Uterus (tissue), 2 donors: ENCODE data around the gene HOXD1.

ENCODE experiments used
- POLR2A ChIP-seq, 2 donors: fragments of 450-650 bp; IDR thresholded peaks; one replicate each; pipeline ENCODE4 v1.6.1; 2016; ENCODE audit warnings: antibody characterized with exemption in 2 of 2, mild to moderate bottlenecking in 1 of 2, moderate library complexity in 1 of 2
- TF ChIP-seq, protein P1 (sequence below), 4 experiments: fragments of 200-600 bp in 2 of 4; fragments of 450-650 bp in 2 of 4; sonication (generic) in 2 of 4; IDR thresholded peaks; one replicate each; pipeline ENCODE4 v1.5.1; 2016 to 2019; ENCODE audit warnings: antibody characterized with exemption in 4 of 4, mild to moderate bottlenecking in 2 of 4, moderate library complexity in 1 of 4

DNA sequence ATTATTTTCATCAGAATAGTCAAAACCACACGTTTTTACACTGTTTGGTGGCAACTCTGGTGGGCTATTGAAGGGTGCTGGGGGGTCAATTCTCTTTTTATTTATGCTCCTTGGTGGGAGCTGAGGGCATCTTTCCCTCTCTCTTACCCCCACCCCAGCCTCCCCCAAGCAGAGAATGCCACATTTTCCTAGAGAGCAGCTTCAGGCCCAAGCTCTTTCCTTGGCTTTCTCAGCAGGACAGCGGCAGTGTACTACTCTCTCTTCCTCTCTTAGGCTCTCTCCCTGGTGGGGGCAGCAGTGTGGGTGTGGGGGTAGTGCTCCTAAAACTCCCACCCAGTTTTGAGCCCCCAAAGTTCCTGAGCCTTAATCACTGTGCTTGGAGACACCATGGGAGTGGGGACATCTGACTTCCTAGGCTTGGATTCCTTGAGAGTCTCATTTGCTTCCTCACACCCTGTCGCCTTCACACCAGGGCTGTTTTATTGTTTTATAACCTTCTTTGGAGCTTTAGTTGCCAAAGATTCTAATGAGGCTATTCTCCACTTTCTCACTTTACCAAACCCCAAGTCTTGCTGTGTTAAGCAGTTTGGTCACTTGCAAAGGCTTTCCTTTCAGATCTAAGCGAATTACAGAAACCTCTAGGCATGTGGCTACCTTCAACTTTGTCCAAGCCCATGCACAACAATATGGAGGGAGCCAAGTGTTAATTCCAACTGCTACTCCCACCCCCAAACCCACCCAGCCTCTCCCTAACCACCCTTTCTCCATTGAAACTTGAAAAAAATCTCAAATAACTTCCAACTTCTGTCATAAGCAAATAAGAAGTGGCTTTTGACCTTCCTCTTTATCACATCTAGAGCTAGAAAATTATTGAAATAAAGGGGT is 43.1 kb upstream of the HOXD1 start:
- TF ChIP-seq, protein P1, sequence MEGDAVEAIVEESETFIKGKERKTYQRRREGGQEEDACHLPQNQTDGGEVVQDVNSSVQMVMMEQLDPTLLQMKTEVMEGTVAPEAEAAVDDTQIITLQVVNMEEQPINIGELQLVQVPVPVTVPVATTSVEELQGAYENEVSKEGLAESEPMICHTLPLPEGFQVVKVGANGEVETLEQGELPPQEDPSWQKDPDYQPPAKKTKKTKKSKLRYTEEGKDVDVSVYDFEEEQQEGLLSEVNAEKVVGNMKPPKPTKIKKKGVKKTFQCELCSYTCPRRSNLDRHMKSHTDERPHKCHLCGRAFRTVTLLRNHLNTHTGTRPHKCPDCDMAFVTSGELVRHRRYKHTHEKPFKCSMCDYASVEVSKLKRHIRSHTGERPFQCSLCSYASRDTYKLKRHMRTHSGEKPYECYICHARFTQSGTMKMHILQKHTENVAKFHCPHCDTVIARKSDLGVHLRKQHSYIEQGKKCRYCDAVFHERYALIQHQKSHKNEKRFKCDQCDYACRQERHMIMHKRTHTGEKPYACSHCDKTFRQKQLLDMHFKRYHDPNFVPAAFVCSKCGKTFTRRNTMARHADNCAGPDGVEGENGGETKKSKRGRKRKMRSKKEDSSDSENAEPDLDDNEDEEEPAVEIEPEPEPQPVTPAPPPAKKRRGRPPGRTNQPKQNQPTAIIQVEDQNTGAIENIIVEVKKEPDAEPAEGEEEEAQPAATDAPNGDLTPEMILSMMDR (IDR thresholded peaks at IDR 0.05) = no peak
- TF ChIP-seq POLR2A (IDR thresholded peaks at IDR 0.05) = no peak
